Right atrium auricular region (tissue), 2 donors: ENCODE data around the gene SLC5A12. TPM values are rescaled to one million over a fixed set of nuclear protein-coding genes. Genes with fewer than 3 reads are reported as not detected.

Source experiments
- DNase-seq: peaks from one replicate; pipeline ENCODE4 v3.0.0-alpha.2; 2019; ENCODE audit warnings: low spot score
- H3K27ac ChIP-seq, 2 donors: fragments of 200-600 bp; sonication (generic); 1 replicate in 1 of 2; 2 replicates in 1 of 2; pipeline ENCODE4 v1.5.1; 2016 to 2019
- H3K27me3 ChIP-seq, 2 donors: fragments of 200-600 bp; sonication (generic); one replicate each; pipeline versions ENCODE4 v1.5.1 to v1.6.0; 2017 to 2019
- H3K36me3 ChIP-seq: fragments of 200-600 bp; sonication (generic); one replicate; pipeline ENCODE4 v1.5.1; 2016
- H3K4me1 ChIP-seq, 2 donors: fragments of 200-600 bp; sonication (generic); one replicate each; pipeline versions ENCODE4 v1.5.1 to v1.6.0; 2017 to 2019
- H3K4me3 ChIP-seq, 2 donors: fragments of 200-600 bp; sonication (generic); 1 replicate in 1 of 2; 2 replicates in 1 of 2; pipeline ENCODE4 v1.5.1; 2017 to 2019; ENCODE audit warnings: mild to moderate bottlenecking in 1 of 2, moderate library complexity in 1 of 2
- H3K9me3 ChIP-seq, 2 donors: fragments of 200-600 bp; sonication (generic); one replicate each; pipeline ENCODE4 v1.5.1; 2019
- CTCF ChIP-seq, 2 donors: fragments of 200-600 bp; sonication (generic); IDR thresholded peaks; one replicate each; pipeline ENCODE4 v1.5.1; 2019; ENCODE audit warnings: antibody characterized with exemption in 2 of 2
- total RNA-seq, 2 donors: library from RNA; depleted of rRNA; stranded (reverse); fragments of >200 nt; gene quantifications; one replicate each; pipeline ENCODE4 v1.1.0, GENCODE V29; 2016

SLC5A12 gene
- total RNA-seq, 2 donors from 2014 or later: 1.7 to 4.0 TPM

GRCh38 chr11:26676641-26677040 is 45.2 kb downstream of the SLC5A12 start:
- Histone ChIP-seq H3K4me1 (no peaks in the 10 kb centered on the region), H3K9me3 (no peaks in the 10 kb centered on the region), H3K27ac (no peak overlapping the region), H3K4me3 (no peak overlapping the region), H3K36me3 (no peaks in the 10 kb centered on the region), H3K27me3 (no peaks in the 10 kb centered on the region)
- TF ChIP-seq CTCF (IDR thresholded peaks at IDR 0.05): no peak
- DNase-seq: no peak

DNA sequence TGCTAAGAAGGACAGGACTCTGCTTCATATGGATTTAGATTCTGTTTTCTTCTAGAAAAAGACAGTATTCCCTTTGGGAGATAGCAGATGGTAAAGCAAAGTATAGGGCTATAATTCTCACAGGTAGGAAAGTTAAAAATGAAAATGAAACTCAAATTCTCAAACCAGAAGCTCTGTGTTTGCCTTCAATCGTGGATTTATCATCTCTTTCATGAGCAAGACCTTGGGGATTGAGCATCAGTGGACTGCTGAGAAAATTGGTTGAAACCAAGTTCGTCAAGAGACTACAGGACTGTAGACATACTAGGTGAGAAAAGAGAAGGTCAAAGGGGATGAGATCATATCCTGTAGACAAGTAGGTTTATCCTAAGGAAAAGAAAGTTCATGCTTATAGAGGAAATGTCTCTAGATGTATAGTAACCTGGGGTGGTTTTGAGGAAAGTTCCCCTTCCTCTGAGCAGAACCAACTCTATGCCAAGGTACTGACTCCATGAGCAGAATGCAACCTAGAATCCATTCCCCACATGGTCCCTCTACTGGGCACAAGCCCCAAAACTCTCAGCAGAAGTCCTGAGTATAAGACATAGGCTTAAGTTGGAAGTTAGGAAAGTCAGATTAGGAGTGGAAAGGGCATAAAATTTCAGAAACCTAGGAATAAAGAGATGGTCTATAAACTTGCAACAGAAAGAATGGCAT is 46.5 kb downstream of the SLC5A12 start:
- Histone ChIP-seq H3K27ac (no peak overlapping the region), H3K4me3 (no peak overlapping the region), H3K27me3 (no peaks in the 10 kb centered on the region), H3K4me1 (no peaks in the 10 kb centered on the region), H3K9me3 (no peaks in the 10 kb centered on the region), H3K36me3 (no peaks in the 10 kb centered on the region)
- no peak for DNase-seq
- TF ChIP-seq CTCF (IDR thresholded peaks at IDR 0.05): no peak

DNA sequence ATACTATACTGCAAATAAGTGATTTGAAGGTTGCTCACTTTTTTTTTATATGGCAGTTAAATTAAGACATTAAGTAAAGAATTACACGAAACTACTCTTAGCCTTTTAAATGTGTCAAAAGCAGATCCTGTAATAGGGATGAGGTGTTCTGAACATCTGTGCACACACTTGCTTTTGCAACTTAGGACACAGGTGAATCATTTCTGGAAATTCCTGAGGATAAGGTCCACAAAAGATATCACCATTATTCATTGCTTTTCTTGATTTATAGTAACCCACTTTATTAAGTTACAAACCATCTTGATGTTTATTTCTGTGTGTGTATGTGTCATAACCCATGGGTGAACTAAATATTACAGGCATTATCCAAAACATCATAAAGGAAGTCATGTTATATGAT is 55.9 kb downstream of the SLC5A12 start:
- no peak for DNase-seq

DNA sequence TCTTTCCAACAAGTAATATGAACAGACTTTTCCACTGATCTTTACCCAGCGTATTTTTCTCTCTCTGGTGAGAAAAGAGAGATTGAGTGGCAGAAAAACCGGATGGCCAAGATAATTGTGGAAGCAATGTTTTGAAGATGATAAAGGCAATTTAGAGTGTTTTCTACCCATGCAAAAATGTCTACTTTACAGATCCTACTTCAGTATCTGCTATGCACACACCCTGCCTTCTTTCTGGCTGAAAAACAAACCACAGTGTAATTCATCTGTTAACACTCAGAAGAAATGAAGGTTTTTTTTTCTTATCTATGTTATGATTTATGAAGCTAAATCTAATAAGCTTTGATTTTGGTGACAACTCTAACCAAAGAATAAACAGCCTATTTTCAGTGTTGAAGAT is 56.8 kb downstream of the SLC5A12 start:
- TF ChIP-seq CTCF (IDR thresholded peaks at IDR 0.05): no peak
- no peaks in the 10 kb centered on the region for H3K4me1 ChIP-seq
- no peak overlapping the region for H3K27ac ChIP-seq
- no peak for DNase-seq
- no peaks in the 10 kb centered on the region for H3K36me3 ChIP-seq
- H3K9me3 ChIP-seq: no peaks in the 10 kb centered on the region
- no peak overlapping the region for H3K4me3 ChIP-seq
- no peaks in the 10 kb centered on the region for H3K27me3 ChIP-seq

More for the DNA sequence above, 55.9 kb downstream of the SLC5A12 start:
- no peak for TF ChIP-seq CTCF (IDR thresholded peaks at IDR 0.05)
- no peaks in the 10 kb centered on the region for H3K4me1 ChIP-seq
- H3K4me3 ChIP-seq: no peak overlapping the region
- no peaks in the 10 kb centered on the region for H3K9me3 ChIP-seq
- no peaks in the 10 kb centered on the region for H3K27me3 ChIP-seq
- H3K27ac ChIP-seq: no peak overlapping the region
- H3K36me3 ChIP-seq: no peaks in the 10 kb centered on the region

- H3K4me1 ChIP-seq: no peaks in the 10 kb centered on the region
These were observed 58.9 kb downstream of the SLC5A12 start for GRCh38 chr11:26662916-26663315.

More at GRCh38 chr11:26662916-26663315, 58.9 kb downstream of the SLC5A12 start:
- Histone ChIP-seq H3K27me3 (no peaks in the 10 kb centered on the region), H3K36me3 (no peaks in the 10 kb centered on the region), H3K9me3 (no peaks in the 10 kb centered on the region), H3K27ac (no peak overlapping the region), H3K4me3 (no peak overlapping the region)
- no peak for TF ChIP-seq CTCF (IDR thresholded peaks at IDR 0.05)
- no peak for DNase-seq
